ENCODE measurements around the gene CBY2.

CBY2 gene

GRCh38 chr13:45707516-45708100 is 5.5 kb downstream of the CBY2 start:
- TF ChIP-seq CTCF (IDR thresholded peaks at IDR 0.05; ENCODE audit: extremely low read depth, insufficient read depth, missing control alignments) = no peak
- DNase-seq (ENCODE audit: low spot score) = no peak

GRCh38 chr13:45711951-45712350 is 9.8 kb downstream of the CBY2 start:
- no peak for TF ChIP-seq CTCF (IDR thresholded peaks at IDR 0.05; ENCODE audit: extremely low read depth, insufficient read depth, missing control alignments)
- DNase-seq (ENCODE audit: low spot score) = no peak
- in situ Hi-C loops (cut with MboI; ENCODE audit: low pct_unique_long_range_greater_than_20kb, low sequenced_read_pairs, unreplicated experiment) = loop anchor here (25.0 kb wide), 1 partner anchor 200 kb away; no protein-coding TSS in a partner anchor

More at GRCh38 chr13:45707516-45708100, 5.5 kb downstream of the CBY2 start:
- in situ Hi-C loops (cut with MboI; ENCODE audit: low pct_unique_long_range_greater_than_20kb, low sequenced_read_pairs, unreplicated experiment) = loop anchor here (25.0 kb wide), 1 partner anchor 195 kb away; no protein-coding TSS in a partner anchor

GRCh38 chr13:45713106-45713690 is 11.1 kb downstream of the CBY2 start:
- no peak for DNase-seq (ENCODE audit: low spot score)

GRCh38 chr13:45713721-45714120 is 11.6 kb downstream of the CBY2 start:
- in situ Hi-C loops (cut with MboI; ENCODE audit: low pct_unique_long_range_greater_than_20kb, low sequenced_read_pairs, unreplicated experiment) = loop anchor here (25.0 kb wide), 1 partner anchor 201 kb away; no protein-coding TSS in a partner anchor
- TF ChIP-seq CTCF (IDR thresholded peaks at IDR 0.05; ENCODE audit: extremely low read depth, insufficient read depth, missing control alignments) = no peak
- no peak for DNase-seq (ENCODE audit: low spot score)

More at GRCh38 chr13:45713106-45713690, 11.1 kb downstream of the CBY2 start:
- no peak for TF ChIP-seq CTCF (IDR thresholded peaks at IDR 0.05; ENCODE audit: extremely low read depth, insufficient read depth, missing control alignments)
- in situ Hi-C loops (cut with MboI; ENCODE audit: low pct_unique_long_range_greater_than_20kb, low sequenced_read_pairs, unreplicated experiment) = loop anchor here (25.0 kb wide), 1 partner anchor 201 kb away; no protein-coding TSS in a partner anchor

- in situ Hi-C loops (cut with MboI; ENCODE audit: low pct_unique_long_range_greater_than_20kb, low sequenced_read_pairs, unreplicated experiment) = loop anchor here (25.0 kb wide), 1 partner anchor 202 kb away; no protein-coding TSS in a partner anchor
- TF ChIP-seq CTCF (IDR thresholded peaks at IDR 0.05; ENCODE audit: extremely low read depth, insufficient read depth, missing control alignments) = no peak
- no peak for DNase-seq (ENCODE audit: low spot score)
These were observed 12.1 kb downstream of the CBY2 start for GRCh38 chr13:45714170-45714569.

GRCh38 chr13:45715351-45715750 is 13.2 kb downstream of the CBY2 start:
- no peak for TF ChIP-seq CTCF (IDR thresholded peaks at IDR 0.05; ENCODE audit: extremely low read depth, insufficient read depth, missing control alignments)
- in situ Hi-C loops (cut with MboI; ENCODE audit: low pct_unique_long_range_greater_than_20kb, low sequenced_read_pairs, unreplicated experiment) = loop anchor here (5.0 to 25.0 kb wide), 2 partner anchors 93 to 203 kb away; no protein-coding TSS in a partner anchor
- no peak for DNase-seq (ENCODE audit: low spot score)
